ENCODE measurements around the gene TRAPPC12.

The TRAPPC12 gene

DNA sequence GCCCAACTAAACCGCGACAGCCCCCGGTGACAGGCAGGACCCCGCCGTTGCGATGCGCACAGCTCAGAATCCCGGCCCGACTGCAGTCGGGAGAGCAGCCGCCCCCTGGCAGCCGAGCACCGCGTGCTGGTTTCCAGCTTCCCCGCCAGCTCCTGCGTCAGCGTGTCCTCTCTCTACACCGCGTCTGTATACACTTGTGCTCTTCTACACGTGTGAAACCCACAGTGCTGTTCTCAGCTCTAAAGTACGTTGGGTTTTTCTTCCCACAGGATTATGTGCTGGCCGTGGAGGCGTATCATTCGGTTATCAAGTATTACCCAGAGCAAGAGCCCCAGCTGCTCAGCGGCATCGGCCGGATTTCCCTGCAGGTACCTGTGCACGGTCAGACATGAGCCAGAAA lies 85.8 kb downstream of the TRAPPC12 start:
- H3K4me3 ChIP-seq (ENCODE audit: low read length), result no peak overlapping the region
- DNase-seq (ENCODE audit: low read depth), result no peak
- TF ChIP-seq, protein P1, sequence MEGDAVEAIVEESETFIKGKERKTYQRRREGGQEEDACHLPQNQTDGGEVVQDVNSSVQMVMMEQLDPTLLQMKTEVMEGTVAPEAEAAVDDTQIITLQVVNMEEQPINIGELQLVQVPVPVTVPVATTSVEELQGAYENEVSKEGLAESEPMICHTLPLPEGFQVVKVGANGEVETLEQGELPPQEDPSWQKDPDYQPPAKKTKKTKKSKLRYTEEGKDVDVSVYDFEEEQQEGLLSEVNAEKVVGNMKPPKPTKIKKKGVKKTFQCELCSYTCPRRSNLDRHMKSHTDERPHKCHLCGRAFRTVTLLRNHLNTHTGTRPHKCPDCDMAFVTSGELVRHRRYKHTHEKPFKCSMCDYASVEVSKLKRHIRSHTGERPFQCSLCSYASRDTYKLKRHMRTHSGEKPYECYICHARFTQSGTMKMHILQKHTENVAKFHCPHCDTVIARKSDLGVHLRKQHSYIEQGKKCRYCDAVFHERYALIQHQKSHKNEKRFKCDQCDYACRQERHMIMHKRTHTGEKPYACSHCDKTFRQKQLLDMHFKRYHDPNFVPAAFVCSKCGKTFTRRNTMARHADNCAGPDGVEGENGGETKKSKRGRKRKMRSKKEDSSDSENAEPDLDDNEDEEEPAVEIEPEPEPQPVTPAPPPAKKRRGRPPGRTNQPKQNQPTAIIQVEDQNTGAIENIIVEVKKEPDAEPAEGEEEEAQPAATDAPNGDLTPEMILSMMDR (conservative IDR thresholded peaks at IDR 0.05; ENCODE audit: low read length), result no peak

- TF ChIP-seq, protein P1 (conservative IDR thresholded peaks at IDR 0.05; ENCODE audit: low read length), result no peak
- no peak overlapping the region for H3K4me3 ChIP-seq (ENCODE audit: low read length)
- DNase-seq (ENCODE audit: low read depth), result peak; percentile 92
Observed at GRCh38 chr2:3465844-3466481, 86.5 kb downstream of the TRAPPC12 start.

GRCh38 chr2:3466482-3466863 lies 87.0 kb downstream of the TRAPPC12 start:
- DNase-seq (ENCODE audit: low read depth), result no peak
- TF ChIP-seq, protein P1 (conservative IDR thresholded peaks at IDR 0.05; ENCODE audit: low read length), result no peak
- H3K4me3 ChIP-seq (ENCODE audit: low read length), result no peak overlapping the region

DNA sequence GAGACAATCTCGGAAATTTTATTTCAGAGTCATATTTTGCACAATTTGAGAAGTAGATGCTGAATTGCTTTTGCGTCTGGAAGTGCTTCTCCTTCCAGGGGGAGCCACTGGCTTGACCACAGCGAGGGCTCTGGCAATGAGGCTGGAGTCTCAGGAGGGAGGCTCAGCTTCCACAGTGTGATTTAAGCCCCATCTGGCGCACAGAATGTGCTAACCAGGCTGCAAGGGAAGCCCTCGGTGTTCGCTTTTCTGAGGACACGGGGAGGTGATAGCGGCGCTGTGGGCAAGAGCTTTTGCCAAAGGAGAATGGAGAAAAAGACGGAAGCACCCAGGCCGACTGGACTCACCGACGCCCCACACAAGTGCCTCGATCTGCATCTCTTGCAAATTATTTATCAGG lies 87.5 kb downstream of the TRAPPC12 start:
- DNase-seq (ENCODE audit: low read depth), result no peak
- H3K4me3 ChIP-seq (ENCODE audit: low read length), result no peak overlapping the region
- TF ChIP-seq, protein P1 (conservative IDR thresholded peaks at IDR 0.05; ENCODE audit: low read length), result no peak

GRCh38 chr2:3467654-3468053 lies 88.2 kb downstream of the TRAPPC12 start:
- TF ChIP-seq, protein P1 (conservative IDR thresholded peaks at IDR 0.05; ENCODE audit: low read length), result no peak
- H3K4me3 ChIP-seq (ENCODE audit: low read length), result no peak overlapping the region
- DNase-seq (ENCODE audit: low read depth), result no peak

DNA sequence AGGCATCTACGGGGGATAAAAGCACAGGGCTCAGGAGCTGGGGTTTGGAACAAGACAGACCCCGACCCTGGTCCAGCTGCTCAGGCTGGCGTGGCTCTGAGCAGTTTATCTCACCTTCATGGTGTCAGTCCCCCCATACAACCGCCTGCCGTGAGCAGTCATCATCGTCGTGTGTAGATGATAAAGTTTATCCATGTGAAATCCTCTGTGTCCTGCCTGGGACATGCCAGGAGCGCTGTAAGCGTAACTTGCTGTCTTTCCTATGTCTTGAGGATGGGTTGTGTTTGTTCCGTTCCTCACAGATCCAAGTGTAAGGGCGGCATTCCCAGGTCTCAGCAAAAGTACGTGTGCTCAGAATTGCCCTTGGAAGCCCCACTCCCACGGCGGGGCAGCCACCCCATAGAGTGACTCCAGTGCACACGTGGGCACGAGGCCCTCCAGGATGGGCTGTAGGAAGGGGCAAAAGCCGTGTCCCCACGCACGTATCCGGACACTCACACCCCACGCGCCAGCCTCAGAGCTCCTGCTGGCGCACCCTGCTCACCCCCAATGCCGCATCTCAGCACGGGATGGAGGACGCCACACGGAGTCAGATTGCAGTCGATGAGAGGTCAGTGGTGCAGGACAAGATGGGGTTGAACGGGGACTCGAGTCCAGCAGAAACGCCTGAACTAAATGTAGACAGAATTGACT lies 88.9 kb downstream of the TRAPPC12 start:
- TF ChIP-seq, protein P1 (conservative IDR thresholded peaks at IDR 0.05; ENCODE audit: low read length), result no peak
- no peak for DNase-seq (ENCODE audit: low read depth)
- no peak overlapping the region for H3K4me3 ChIP-seq (ENCODE audit: low read length)

DNA sequence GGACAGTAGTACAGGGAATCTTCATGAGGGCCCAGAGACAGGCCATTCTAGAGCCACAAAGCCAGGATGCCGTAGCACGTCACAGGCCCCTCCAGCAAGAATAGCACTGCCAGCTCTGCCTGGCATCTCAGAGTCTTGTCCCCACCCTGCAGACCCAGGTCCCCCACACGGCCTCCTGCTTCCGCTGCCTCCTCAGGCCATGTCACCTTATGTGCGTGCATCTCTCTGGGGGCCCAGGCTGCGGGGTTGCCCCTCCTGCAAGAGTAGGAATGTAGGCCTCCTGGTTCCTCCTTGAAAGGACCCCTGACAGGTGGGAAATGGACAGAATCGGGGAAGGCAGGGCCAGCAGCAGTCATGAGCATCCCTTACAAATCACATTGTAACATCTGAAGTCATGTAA lies 90.0 kb downstream of the TRAPPC12 start:
- TF ChIP-seq, protein P1 (conservative IDR thresholded peaks at IDR 0.05; ENCODE audit: low read length), result no peak
- DNase-seq (ENCODE audit: low read depth), result no peak
- no peak overlapping the region for H3K4me3 ChIP-seq (ENCODE audit: low read length)

All from AG10803 (cell line).